Left lung (tissue), 10 donors: Measurements from ENCODE around the gene GUSB. TPM values are rescaled to one million over a fixed set of nuclear protein-coding genes. Genes with fewer than 3 reads are reported as not detected.

Experiments
- ATAC-seq: fragments of 200-7000 bp; cut with Tn5 transposase; one replicate; pipeline ENCODE4 v1.9.1; 2020; ENCODE audit warnings: moderate library complexity
- DNase-seq, 4 donors: peaks; one replicate each; pipeline ENCODE4 v3.0.0-alpha.2; 2013 to 2020
- H3K27ac ChIP-seq, 2 donors: fragments of 200-600 bp; sonication (generic) in 1 of 2; one replicate each; pipeline versions ENCODE4 v1.5.0 to v1.8.0; 2020 to 2021
- H3K27me3 ChIP-seq, 2 donors: fragments of 200-600 bp; sonication (generic) in 1 of 2; one replicate each; pipeline versions ENCODE4 v1.5.0 to v1.8.0; 2020 to 2021
- H3K36me3 ChIP-seq, 2 donors: fragments of 200-600 bp; sonication (generic) in 1 of 2; one replicate each; pipeline versions ENCODE4 v1.5.0 to v1.8.0; 2020 to 2021
- H3K4me1 ChIP-seq, 2 donors: fragments of 200-600 bp; one replicate each; pipeline ENCODE4 v1.8.0; 2021
- H3K4me3 ChIP-seq, 2 donors: fragments of 200-600 bp; sonication (generic) in 1 of 2; one replicate each; pipeline versions ENCODE4 v1.5.0 to v1.8.0; 2020 to 2021; ENCODE audit warnings: mild to moderate bottlenecking in 1 of 2
- H3K9me3 ChIP-seq, 2 donors: fragments of 200-600 bp; sonication (generic) in 1 of 2; one replicate each; pipeline versions ENCODE4 v1.5.0 to v1.8.0; 2020 to 2021
- intact Hi-C, 2 donors: fragments of 100-400 bp; cut with DNase I; formaldehyde crosslinking; loops; one replicate each; pipeline versions ENCODE4 v1.11.2 to v1.14.2; 2022
- polyA plus RNA-seq, 6 donors: library from polyadenylated mRNA; unstranded; fragments of 120-200 nt; gene quantifications; one replicate each; pipeline ENCODE4 v1.2.1, GENCODE V29; 2013; ENCODE audit not compliant: insufficient read length in 6 of 6
- total RNA-seq, 2 donors: library from RNA; stranded (reverse); fragmentation: NEBNext Ultra II Directional; extraction: Animal tissue kit (Norgen Biotek cat#: 25700); gene quantifications; one replicate each; pipeline ENCODE4 v1.2.1, GENCODE V29; 2021
- TF ChIP-seq, protein P1 (sequence below), 2 donors: fragments of 200-600 bp; sonication (generic) in 1 of 2; IDR thresholded peaks; one replicate each; pipeline versions ENCODE4 v1.5.0 to v1.8.0; 2021; ENCODE audit warnings: antibody characterized with exemption in 2 of 2
- donor health status: DM: no; HTN: yes; CAD: no.
- donor health status: DM: no; HTN: no; CAD: no.

GUSB gene
- total and polyA plus RNA-seq, 8 donors = 54.7 to 76.9 (median 69.0) TPM

- H3K4me3 ChIP-seq = no peak overlapping the region
- intact Hi-C loops = no loop called here
- ATAC-seq (no peak), DNase-seq (no peak)
- H3K27ac ChIP-seq = no peak overlapping the region
- no peaks in the 10 kb centered on the region for H3K9me3 ChIP-seq
- H3K36me3 ChIP-seq = no peaks in the 10 kb centered on the region
- H3K4me1 ChIP-seq = no peaks in the 10 kb centered on the region
- TF ChIP-seq, protein P1, sequence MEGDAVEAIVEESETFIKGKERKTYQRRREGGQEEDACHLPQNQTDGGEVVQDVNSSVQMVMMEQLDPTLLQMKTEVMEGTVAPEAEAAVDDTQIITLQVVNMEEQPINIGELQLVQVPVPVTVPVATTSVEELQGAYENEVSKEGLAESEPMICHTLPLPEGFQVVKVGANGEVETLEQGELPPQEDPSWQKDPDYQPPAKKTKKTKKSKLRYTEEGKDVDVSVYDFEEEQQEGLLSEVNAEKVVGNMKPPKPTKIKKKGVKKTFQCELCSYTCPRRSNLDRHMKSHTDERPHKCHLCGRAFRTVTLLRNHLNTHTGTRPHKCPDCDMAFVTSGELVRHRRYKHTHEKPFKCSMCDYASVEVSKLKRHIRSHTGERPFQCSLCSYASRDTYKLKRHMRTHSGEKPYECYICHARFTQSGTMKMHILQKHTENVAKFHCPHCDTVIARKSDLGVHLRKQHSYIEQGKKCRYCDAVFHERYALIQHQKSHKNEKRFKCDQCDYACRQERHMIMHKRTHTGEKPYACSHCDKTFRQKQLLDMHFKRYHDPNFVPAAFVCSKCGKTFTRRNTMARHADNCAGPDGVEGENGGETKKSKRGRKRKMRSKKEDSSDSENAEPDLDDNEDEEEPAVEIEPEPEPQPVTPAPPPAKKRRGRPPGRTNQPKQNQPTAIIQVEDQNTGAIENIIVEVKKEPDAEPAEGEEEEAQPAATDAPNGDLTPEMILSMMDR (IDR thresholded peaks at IDR 0.05) = no peak
- no peaks in the 10 kb centered on the region for H3K27me3 ChIP-seq
These were observed 57.0 kb downstream of the GUSB start for GRCh38 chr7:65925040-65925439.

DNA sequence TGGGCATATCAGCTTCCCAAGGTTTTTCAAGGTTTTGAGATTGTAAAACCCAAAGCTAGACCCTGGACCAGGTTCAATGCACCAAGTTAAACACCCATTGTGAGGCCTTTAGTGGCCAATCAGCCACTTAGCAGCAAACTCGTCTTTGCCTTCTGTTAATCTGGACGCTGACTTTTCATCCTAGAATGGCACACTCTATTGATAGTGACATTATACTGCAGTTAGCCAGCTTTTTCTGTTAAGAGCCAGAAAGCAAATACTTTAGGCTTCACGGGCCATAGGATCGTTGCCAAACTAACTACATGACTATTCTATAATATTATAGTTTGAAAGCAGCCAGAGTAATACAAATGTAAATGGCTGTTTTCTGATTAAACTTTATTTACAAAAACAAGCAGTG lies 57.8 kb downstream of the GUSB start:
- TF ChIP-seq, protein P1 (IDR thresholded peaks at IDR 0.05) = no peak
- Histone ChIP-seq H3K4me1 (no peaks in the 10 kb centered on the region), H3K9me3 (no peaks in the 10 kb centered on the region), H3K27me3 (no peaks in the 10 kb centered on the region), H3K27ac (no peak overlapping the region), H3K4me3 (no peak overlapping the region), H3K36me3 (no peaks in the 10 kb centered on the region)
- intact Hi-C loops = no loop called here
- ATAC-seq = peak; percentile 69
- no peak for DNase-seq

- Histone ChIP-seq H3K9me3 (no peaks in the 10 kb centered on the region), H3K36me3 (no peaks in the 10 kb centered on the region), H3K4me1 (no peaks in the 10 kb centered on the region), H3K27ac (no peak overlapping the region), H3K27me3 (no peaks in the 10 kb centered on the region), H3K4me3 (no peak overlapping the region)
- ATAC-seq = no peak
- intact Hi-C loops = no loop called here
- no peak for DNase-seq
- TF ChIP-seq, protein P1 (IDR thresholded peaks at IDR 0.05) = no peak
These were observed 58.7 kb downstream of the GUSB start for GRCh38 chr7:65923316-65923715.

- Histone ChIP-seq H3K27ac (no peak overlapping the region), H3K4me1 (no peaks in the 10 kb centered on the region), H3K27me3 (no peaks in the 10 kb centered on the region), H3K4me3 (no peak overlapping the region), H3K9me3 (no peaks in the 10 kb centered on the region), H3K36me3 (no peaks in the 10 kb centered on the region)
- TF ChIP-seq, protein P1 (IDR thresholded peaks at IDR 0.05) = no peak
- DNase-seq (no peak), ATAC-seq (no peak)
- intact Hi-C loops = no loop called here
These were observed 65.9 kb downstream of the GUSB start for GRCh38 chr7:65915921-65916657.

GRCh38 chr7:65912237-65912636 lies 69.8 kb downstream of the GUSB start:
- Histone ChIP-seq H3K9me3 (no peaks in the 10 kb centered on the region), H3K27ac (no peak overlapping the region), H3K36me3 (no peaks in the 10 kb centered on the region), H3K4me3 (no peak overlapping the region), H3K4me1 (no peaks in the 10 kb centered on the region), H3K27me3 (no peaks in the 10 kb centered on the region)
- DNase-seq = no peak
- TF ChIP-seq, protein P1 (IDR thresholded peaks at IDR 0.05) = no peak
- intact Hi-C loops = no loop called here
- no peak for ATAC-seq

Other genes with a start within 250 kb of the GUSB start
- gene VKORC1L1, start 109.1 kb downstream of the GUSB start, total RNA-seq = 10 to 100 TPM; 37.6 to 49.6 TPM
- 10 to 100 TPM; 32.4 to 48.8 (median 37.6) TPM for gene VKORC1L1, start 109.1 kb downstream of the GUSB start, polyA plus RNA-seq
- 10 to 100 TPM; 49.0 to 50.6 TPM for gene ASL, start 93.6 kb upstream of the GUSB start, total RNA-seq
- 10 to 100 TPM; 24.4 to 36.3 (median 25.6) TPM for gene ASL, start 93.6 kb upstream of the GUSB start, polyA plus RNA-seq
- gene CRCP, start 132.6 kb upstream of the GUSB start, total RNA-seq = 10 to 100 TPM; 27.1 to 29.4 TPM
- gene CRCP, start 132.6 kb upstream of the GUSB start, polyA plus RNA-seq = 10 to 100 TPM; 33.0 to 36.0 (median 34.4) TPM
- 10 to 100 TPM; 30.5 to 45.6 TPM for gene TPST1, start 223.1 kb upstream of the GUSB start, total RNA-seq
- gene TPST1, start 223.1 kb upstream of the GUSB start, polyA plus RNA-seq = 10 to 100 TPM; 43.3 to 64.1 (median 52.4) TPM